Embryonic facial prominence (tissue), 1 donor: ENCODE results near the gene ACAP3.

Experiments
- DNase-seq: peaks from one replicate; pipeline ENCODE4 v3.0.0-alpha.2; 2016; ENCODE audit errors: extremely low spot score

The ACAP3 gene

DNA sequence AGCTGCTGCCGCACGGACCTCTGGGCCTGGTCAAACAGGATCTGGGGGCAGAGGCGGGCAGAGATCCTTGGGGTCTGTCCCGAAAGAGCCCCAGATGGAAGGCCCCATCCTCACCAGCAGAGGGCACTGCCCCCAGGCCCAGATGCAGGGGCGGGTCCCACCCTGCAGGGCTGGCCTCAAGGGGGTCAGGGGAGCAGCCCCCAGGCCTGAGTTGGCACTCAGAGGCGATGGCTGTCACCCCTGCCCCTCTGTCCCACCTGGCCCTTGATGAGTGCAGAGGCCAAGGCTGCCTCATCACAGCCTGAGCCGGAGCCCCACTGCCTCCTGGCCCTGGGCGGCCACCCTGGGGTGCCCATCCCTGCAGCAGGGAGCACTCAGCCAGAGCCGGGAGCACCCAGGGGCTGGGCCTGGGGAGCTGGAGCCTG is 5.7 kb downstream of the ACAP3 start:
- DNase-seq = no peak

DNA sequence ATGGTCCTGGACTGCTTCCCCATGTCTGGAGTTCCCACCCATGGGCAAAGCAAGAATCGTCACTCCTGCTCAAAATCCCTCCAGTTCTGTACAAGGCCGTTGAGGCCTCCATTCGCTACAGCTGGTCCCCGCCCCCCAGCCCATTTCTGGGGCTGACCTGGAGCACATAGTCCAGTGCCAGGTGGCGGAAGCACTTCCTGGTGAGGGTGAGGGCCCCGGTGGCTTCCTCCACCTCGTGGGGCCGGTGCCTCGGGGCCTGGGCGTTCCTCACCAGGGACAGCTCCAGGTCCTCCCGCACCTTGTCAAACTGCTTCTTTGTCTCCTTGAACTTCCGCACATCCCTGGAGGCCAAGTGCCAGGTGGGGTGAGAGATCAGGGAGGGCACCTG is 7.4 kb downstream of the ACAP3 start:
- DNase-seq = no peak

DNA sequence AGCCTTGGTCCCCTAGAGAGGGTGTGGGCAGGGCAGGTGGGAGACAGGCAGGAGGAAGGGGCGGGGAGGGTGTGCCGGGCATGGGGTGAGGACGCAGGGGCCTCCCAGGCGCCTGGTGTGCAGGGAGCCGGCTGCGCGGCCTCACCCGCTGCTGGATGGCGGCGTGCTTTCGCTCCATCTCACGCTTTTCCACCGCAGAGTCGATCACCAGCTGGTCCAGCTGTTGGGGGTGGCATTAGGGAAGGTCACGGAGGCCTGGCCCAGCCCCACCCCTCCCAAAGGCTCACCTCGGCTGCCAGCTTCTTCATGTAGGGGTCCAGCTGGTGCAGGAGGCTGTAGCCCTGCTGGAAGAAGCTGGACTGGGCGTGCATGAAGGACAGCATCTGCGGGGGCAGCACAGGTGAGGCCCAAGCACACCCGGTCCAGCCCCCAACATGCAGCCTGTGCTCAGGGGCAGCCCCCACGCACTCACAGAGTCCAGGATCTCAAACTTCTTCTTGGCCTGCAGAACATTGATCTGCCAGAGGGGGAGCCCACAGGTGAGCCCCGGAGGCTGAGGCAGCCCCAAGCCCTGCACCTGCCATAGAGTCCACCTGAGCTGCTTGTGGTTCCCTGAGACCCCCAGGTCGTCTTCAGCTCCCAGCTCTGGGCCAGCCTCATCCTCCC is 7.9 kb downstream of the ACAP3 start:
- no peak for DNase-seq

DNA sequence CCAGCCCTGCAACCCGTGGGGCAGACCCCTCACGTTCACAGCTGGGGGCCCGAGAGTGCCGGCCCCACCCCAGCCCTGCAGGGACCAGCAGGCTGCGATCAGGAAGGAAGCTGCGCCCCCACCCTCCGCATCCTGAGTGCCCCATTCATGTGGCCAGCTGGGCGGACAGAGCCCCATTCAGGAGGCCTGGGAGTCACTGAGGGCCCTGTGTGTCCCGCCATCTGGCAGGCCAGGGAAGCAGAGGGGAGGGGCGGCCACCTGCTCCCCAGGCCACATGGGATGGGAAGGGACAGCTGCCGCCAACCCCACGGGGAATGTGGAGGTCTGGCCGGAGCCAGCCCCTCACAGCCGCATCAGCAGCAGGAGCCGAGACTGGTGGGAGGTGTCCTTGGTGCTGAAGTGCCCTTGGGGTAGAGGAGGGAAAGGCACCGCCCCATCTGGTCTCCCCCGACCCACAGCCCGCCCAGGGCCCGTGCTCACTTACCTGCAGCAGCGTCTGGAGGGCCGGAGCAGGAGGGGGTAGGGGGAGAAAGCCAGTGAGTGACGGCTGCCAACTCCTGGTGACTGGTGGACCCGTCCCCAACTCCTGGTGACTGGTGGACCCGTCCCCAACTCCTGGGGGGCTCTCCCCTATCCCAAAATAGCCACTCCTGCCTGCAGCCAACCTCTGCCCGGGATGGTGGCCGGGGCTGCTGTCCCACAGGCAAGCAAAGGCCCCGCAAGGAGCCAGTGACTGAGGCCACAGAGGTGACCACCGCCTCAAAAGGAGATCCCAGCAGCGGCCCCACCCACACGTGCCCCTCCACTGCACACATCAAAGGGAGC is 8.7 kb downstream of the ACAP3 start:
- DNase-seq = no peak

DNA sequence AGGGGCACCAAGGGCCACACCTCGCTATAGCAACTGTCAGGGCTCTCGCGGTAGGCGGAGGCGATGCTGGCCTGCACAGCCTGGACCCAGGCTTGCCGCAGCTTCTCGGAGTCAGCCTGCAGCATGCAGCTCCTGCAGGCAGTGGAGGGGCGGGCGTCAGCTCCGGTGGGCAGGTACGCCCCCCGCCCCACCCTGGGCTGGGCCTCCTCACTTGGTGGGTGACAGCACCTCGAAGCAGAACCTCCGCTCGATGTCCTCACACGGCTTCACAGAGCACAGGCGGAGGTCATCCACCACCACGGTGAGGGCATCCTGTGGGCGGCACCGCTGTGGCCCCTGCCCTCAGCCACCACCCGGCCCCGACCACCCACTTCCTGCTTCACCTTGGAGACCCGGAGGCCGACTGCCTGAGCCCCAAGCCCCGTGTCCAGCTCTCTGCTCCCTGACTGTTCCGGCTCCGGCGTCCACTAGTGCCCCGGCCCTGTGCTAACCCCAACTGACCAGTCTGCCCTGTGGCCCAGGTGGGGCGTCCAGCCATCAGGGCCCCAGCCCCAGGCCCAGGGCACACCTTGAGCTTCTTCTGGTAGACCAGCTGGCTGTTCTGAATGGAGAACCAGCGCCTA is 9.8 kb downstream of the ACAP3 start:
- DNase-seq = no peak

DNA sequence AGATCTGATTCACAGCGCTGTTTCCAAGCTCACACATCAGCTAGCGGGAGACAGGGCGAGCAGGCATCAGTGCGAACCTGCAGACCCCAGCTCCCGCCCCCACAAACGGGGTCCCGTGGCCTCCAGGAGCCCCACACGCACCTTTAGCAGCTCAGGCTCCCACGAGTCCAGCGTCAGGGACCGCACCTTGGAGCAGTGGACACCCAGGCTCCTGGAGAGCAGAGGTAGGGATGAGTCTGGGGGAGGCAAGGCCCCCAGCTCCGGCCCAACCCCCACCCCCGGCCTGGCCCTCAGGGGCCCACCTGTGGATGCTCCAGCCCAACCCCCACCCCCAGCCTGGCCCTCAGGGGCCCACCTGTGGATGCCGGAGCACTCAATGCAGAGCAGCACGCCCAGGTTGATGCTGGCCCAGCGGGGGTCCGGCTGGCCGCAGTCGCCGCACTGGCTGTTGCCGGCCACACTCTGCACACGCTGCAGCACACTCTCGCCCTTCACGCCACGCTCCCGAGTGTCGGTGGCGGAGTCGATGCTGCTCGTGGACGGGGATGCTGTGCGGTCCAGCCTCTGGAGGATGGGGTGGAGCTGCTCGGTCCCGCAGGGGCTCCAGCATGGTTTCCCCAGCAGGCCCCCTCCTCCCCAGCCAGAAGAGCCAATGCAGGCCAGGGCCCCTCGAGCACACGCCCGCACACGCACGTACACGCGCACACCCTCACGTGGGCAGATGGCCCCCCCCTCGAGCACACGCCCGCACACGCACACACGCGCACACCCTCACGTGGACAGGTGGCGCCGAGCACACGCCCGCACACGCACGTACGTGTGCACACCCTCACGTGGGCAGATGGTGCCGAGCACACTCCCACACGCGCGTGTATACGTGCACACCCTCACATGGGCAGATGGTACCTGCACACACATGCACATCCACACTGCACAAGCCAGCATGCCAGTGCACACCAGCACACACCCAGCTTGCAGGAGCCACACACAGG is 11.4 kb downstream of the ACAP3 start:
- no peak for DNase-seq

DNA sequence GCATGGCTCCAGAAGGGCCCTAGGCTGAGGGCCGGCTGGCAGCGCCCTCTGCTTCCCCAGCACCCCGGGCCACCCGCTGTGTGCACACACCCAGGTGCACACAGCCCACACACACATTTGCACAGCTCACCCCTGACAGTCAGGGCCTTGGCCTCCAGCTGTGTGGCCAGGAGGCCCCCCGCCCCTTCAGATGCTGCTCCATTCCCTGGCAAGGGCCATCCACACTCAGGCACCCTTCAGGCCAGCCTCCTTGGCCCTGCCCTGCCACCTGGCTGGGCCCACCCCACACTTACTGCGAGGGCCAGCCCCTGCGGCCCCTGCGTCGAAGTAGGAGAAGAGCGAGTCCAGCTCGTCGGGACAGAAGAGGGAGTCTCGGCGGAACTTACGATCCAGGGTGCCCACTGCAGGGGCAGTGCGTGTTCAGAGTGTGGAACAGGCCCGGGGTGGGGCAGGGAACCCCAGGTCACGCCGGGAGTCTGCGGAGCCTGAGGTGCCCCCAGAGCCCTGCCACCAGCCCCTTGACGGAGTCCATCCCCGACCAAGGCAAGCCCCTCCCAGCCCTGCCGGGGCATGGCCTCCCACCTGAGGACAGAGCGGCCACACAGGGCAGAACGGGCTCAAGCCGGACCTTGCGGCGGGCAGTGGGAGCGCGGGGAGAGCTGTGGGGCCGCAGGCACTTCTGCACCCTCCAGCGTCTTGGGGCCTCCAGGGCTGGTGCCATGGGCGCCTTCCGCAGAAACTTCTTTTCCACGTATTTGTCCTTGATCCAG is 12.4 kb downstream of the ACAP3 start:
- DNase-seq = no peak

DNA sequence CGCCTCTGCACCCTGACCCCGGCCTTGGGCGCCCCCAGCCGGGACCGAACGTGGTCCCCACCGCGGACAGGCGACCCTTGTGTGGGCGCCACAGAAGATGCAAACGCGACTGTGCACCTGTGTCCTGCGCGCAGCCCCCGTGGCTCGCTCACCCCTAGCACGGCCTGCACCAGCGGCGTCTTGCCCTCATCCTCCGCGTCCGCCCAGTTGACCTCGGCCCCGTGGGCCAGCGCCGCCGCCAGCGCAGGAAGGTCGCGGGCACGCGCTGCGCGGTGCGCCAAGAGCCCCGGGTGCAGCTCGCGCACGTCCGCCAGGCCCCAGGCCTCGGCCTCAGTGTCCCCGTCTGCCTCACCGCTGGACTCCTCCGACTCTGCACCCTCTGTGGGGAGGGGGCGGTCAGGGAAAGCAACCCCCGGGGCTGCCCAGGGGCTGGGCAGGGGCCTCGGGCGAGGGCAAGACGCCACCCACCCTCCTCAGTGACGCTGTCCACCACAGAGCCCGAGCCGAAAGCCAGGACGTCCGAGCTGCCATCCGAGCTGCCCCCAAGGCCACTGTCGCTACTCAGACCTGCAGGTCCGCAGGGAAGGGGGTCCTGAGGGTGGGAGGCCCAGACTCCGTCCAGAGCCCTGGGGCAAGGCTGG is 13.4 kb downstream of the ACAP3 start:
- no peak for DNase-seq

DNA sequence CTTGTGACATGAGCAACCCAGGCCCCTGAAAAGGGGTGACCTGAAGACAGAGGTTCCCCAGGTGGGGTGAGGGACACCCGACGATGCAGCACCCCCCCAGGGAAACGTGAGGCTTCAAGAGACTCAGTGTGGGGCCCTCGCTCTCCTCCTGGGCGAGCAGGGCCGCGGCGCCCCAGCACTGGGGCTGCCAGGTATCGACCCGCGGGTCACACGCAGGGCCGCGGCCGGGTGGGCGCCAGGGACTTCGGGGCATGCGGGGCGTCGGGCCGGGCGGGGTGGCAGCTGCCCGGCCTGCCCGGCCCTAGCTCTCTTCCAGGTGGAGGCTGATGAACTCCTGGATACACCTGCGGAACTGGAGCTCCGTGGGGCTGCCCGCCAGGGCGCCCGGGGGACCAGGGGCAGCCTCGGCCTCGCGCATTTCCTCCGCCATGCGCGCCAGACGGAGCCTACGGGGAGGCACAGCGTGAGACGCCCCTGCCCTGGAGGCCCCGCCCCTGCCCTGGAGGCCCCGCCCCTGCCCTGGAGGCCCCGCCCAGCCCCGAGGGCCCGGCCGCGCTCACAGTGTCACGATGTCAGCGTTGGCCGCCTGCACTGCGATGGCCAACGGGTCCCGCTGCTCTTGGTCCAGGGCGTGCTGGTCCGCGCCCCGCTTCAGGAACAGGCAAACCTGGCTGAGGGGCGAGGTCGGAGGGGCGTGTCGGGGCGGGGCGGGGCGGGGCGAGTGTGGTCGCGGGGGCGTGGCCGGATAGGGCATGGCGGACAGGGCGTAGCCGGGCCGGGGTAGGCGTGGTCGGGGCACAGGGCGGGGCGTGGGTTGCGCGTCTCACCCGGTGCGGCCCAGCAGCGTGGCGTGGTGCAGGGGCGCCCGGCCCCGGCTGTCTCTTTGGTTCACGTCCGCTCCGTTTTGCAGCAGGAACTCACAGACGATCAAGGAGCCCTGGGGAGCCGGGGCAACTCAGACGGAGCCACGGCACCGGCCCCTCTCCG is 14.2 kb downstream of the ACAP3 start:
- DNase-seq = no peak

DNA sequence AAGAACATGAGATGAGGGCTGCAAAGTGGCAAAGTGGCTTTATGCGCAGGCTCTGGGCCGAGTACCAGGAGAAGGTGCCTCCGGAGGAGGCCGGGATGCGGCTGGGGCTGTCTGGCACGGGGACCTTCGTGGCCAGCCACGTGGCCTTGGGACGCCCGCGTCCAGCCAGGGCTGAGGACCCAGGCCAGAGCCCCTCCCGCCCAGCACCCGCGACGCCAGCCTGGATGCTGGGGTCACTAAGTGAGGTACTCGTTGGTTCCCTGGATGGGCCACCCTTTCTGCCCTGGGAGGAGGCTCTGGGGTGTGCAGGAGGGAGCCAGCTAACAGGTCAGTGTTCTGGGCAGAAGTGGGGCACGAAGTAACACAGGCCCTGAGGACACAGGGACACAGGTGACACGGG is 14.9 kb downstream of the ACAP3 start:
- no peak for DNase-seq

DNA sequence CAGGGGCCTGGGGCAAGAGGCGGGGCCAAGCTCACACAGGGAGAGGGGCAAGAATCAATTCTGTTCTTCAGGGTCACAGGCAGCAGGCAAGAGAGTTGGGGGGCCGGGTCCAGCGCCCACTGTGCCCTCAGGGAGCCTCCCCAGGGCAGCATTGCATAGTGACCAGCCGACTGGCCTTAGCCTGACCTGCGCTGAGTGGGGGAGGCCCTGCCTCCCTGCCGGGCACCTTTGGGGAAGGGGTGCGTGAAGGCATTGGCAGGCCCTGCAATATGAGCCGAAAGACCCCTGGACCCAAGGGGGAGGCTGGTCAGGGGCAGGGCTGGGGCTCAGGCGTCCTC is 15.3 kb downstream of the ACAP3 start:
- DNase-seq = no peak

DNA sequence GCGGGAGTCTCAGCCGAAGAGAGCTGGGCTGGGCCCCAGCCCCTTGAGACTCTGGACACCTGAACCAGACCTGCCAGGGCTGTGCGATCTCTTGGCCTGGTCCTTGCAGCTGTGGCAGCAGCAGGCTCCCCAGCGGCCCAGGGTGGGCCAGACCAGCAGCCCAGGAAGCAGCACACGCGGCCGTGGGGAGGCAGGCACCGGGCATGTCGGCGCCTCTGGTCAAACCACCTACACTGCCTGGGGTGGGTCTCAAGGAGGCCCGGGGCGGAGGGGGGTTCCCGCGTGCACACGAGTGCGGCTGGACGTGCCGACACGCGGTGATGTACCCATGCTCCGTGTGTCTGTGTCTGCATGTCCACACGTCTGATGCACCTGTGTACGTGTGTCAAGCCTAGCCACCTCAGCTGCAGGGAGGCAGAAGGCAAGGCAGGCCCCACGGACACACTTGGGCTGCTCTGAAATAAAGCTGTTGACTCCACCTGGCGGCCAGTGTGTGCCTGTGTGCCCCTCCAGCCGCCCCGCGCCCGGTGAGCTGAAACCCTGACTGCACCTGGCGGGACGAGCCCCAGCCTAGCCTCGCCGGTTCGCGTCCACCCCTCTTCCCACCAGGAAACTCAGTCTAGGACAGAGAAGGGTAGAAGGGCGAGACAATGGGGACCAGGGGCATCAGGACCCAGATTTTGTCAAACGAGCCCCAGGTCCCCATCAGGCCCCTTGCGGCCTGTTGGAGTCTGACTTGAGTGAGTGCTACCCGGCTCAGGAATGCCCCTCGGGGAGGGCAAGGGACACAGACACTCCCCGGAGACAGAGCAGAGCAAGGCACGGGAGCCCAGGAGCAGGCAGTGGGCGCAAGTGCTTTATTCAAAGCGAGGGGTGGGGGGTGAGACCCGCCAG is 15.9 kb downstream of the ACAP3 start:
- no peak for DNase-seq

DNA sequence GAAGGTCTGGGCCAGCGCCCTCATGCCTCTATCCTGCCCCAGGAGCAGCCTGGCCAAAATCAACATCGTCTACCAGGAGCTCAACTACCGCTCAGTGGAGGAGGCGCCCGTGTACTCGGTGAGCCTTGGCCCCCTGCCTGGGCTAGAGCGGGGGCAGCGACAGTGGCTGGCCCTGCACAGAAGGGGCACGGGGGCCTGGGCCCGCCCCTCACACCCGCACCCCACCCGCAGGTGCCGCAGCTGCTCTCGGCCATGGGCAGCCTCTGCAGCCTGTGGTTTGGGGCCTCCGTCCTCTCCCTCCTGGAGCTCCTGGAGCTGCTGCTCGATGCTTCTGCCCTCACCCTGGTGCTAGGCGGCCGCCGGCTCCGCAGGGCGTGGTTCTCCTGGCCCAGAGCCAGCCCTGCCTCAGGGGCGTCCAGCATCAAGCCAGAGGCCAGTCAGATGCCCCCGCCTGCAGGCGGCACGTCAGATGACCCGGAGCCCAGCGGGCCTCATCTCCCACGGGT is 16.7 kb downstream of the ACAP3 start:
- DNase-seq = no peak

DNA sequence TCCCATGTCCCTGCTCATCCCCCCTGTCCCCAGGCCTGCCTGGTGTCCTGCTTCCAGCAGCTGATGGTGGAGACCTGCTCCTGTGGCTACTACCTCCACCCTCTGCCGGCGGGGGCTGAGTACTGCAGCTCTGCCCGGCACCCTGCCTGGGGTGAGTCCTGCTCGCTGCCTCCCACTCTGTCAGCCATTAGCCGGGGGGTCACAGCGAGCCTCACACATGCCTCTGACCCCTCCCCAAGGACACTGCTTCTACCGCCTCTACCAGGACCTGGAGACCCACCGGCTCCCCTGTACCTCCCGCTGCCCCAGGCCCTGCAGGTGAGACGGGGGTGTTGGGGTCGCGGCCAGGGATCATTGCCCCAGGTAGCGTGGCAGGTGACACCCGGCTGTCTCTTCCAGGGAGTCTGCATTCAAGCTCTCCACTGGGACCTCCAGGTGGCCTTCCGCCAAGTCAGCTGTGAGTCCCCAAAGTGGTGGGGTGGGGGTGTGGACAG is 17.4 kb downstream of the ACAP3 start:
- no peak for DNase-seq

DNA sequence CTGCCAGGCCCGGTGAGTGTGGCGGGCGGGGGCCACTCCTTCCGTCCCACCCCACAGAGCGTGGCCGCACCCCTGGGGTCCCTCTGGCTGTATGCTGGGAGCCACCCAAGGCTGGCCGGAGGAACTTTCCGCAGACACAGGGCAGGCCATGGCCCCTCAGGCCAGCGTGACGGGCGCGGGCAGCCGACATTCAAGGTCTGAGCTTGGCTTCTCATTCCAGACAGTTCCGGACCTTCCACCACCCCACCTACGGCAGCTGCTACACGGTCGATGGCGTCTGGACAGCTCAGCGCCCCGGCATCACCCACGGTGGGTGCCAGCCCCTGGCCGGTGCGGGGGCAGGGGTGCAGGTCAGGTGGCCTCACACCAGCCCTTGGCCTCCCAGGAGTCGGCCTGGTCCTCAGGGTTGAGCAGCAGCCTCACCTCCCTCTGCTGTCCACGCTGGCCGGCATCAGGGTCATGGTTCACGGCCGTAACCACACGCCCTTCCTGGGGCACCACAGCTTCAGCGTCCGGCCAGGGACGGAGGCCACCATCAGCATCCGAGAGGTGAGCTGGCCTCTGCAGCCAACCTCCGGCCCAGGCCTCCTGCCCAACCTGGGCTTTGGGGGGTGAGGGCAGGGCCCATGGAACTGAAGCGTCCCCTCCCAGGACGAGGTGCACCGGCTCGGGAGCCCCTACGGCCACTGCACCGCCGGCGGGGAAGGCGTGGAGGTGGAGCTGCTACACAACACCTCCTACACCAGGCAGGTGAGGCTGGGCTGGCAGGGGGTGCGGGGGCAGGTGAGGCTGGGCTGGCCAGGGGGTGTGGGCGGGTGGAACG is 20.2 kb downstream of the ACAP3 start:
- no peak for DNase-seq

DNA sequence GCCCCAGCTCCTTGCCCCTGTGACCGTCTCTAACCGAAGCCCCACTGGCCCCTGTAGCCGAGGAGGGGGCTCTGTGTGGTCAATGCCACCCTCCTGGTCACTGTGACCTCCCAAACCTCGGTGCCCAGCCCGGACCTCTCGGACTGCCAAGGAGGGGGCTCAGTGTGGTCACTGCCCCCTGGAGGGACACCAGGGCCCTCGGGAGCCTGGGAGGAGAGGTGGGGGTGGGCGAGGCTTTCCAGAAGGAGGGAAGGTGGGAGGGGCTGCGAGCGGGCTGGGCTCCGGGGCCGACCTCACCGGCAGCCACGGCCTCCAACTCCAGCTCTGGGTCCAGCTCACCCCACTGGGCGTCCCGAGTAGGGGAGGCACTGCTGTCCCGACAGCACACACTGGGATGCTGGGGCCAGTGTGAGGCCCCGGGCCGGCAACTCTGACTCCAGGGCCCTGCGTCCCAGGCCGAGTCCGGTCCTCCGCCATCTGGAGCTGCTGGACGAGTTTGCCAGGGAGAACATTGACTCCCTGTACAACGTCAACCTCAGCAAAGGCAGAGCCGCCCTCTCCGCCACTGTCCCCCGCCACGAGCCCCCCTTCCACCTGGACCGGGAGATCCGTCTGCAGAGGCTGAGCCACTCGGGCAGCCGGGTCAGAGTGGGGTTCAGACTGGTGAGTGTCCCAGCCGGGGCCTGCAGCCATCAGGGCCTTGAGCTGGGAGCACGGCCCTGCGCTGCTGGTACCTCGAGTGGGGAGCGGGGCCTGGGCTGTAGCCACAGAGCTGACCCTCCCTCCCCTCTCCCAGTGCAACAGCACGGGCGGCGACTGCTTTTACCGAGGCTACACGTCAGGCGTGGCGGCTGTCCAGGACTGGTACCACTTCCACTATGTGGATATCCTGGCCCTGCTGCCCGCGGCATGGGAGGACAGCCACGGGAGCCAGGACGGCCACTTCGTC is 21.1 kb downstream of the ACAP3 start:
- DNase-seq = no peak
